ENCODE results near the gene ITLN1.
"Not testable (repeated sequence)": the region's sequence is repeated elsewhere in the genome, so short reads cannot be mapped to it uniquely, and the experiment has no call there.

Gene ITLN1

DNA sequence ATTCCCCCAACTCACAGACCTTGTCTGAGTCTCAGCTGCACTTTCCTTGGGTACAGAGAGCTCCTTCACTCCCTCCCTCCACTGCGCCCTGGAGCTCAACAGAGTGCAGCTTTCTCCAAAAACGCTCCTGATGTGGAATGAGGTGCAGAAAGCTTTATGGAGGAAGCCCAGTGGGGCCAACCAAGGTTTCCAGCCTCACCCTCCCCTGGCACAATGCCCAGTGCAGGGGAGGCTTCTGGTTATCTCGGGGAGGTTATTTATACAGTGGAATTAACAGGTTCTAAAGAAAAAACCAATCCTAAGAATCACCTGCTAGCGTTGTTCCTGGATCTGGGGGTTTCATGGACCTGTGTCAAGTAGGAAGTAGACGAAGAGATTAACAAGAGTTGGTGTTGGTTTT is at the start of gene ITLN1:
TSS of gene ITLN1 (minus strand) at position 139 of the 400 bp plus-strand sequence. CDS start 303 bp downstream, outside the sequence.
- no peak for DNase-seq (ENCODE audit: low spot score)

DNA sequence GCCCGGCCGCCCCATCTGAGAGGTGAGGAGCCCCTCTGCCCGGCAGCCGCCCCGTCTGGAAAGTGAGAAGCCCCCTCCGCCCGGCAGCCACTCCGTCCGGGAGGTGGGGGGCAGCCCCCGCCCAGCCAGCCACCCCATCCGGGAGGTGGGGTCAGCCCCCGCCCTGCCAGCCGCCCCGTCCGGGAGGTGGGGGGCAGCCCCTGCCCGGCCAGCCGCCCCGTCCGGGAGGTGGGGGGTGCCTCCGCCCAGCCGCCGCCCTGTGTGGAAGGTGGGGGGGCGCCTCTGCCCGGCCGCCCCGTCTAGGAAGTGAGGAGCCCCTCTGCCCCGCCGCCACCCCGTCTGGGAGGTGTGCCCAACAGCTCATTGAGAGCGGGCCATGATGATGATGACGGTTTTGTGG is 48.3 kb upstream of the ITLN1 start:
- not testable (repeated sequence) for DNase-seq (ENCODE audit: low spot score)

DNA sequence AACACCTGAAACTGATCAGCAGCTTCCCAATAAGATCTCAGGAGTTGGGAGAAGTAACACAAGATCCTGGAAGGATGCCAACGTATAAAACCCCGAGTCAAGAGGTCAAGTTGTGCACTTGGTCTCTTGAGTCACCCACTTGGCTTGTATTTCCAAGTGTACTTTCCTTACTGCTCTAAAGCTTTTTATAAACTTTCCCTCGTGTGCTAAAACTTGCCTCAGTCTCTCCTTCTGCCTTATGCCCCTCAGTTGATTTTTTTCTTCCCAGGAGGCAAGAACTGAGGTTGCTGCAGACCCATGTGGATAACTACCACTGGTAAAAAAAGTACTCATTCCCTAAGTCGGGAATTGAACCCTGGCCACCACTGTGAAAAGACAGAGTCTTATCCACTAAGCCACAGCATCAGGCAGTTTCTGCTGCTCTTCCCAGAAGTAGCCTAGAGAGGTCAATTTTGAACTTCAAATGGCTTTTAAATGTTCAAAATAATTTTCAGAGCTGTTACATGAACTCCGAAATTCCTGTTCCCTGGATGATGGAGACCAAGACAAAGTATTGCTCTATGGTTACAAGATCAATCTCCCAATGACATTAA is 40.8 kb upstream of the ITLN1 start:
- no peak for DNase-seq (ENCODE audit: low spot score)

DNA sequence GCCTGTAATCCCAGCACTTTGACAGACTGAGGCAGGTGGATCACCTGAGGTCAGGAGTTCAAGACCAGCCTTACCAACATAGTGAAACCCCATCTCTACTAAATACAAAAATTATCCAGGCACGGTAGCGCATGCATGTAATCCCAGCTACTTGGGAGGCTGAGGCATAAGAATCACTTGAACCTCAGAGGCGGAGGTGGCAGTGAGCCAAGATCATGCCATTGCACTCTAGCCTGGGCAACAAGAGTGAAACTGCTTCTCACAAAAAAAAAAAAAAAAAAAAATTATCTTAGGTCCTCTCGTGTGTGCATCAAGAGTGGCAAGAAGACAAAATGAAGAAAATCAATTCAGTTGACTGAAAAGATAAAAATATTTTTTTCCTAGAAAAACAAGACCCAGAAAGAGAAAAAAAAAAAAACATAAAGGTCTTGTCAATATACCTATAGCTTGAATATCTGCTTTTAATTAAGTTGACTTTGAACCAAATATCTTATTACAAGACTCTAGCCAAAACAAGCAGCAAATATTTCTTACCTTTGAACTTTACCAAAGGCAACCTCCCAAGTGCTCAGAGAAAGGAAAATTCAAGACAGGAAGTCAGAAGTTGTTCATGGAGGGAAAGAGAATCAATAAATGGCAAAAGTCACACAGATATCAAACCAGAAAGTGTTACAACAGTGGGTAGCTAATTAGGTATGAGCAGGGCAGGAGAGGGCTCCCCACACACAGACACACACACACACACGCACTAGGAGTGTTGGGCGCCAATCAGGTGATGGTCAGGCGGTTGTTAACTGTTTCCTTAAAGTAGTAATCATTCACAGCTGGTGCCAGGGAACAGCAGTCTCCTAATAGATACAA is 40.0 kb upstream of the ITLN1 start:
- DNase-seq (ENCODE audit: low spot score), result no peak

DNA sequence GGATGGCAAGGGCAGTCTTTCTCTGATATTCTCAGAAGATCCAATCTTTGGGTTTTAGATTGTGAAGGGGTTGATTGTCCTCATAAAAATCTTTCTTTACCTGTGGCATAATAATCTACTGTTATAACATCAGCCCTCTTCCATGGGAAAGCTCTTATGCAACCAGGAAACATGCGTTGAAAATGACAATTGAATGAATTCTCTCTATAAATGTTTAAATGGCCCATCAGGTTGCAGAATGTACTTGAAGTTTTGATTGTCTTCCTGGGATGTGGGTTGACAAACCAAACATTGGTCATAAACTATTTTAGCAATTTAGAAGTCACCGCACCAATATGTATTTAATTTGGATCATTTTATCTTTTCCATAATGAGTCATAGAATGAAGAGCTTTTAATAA is 31.7 kb upstream of the ITLN1 start:
- DNase-seq (ENCODE audit: low spot score), result no peak

DNA sequence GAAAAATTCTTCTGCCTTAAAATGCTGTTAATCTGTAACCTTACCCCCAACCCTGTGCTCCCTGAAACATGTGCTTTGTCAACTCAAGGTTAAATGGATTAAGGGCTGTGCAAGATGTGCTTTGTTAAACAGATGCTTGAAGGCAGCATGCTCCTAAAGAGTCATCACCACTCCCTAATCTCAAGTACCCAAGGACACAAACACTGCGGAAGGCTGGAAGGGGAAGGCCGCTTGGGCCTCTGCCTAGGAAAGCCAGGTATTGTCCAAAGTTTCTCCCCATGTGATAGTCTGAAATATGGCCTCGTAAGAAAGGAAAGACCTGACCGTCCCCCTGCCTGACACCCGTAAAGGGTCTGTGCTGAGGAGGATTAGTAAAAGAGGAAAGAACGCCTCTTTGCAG is 28.2 kb upstream of the ITLN1 start:
- DNase-seq (ENCODE audit: low spot score), result not testable (repeated sequence)

DNA sequence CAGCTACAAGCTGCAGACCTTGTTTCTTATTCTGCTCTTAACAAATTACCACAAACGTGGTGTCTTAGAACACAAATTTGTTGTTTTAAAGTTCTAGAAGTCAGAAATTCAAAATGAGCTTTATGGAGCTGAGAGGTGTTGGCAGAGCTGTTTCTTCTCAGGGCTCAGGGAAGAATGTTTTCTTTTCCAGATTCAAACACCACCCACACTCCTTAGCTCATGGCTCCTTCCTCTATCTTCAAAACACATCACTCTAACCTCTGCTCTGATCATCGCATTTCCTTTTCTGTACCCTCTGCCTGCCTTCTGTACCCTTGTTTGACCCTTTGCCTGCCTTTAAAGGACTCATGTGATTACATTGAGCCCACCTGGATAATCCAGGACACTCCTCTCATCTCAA is 26.9 kb upstream of the ITLN1 start:
- no peak for DNase-seq (ENCODE audit: low spot score)

DNA sequence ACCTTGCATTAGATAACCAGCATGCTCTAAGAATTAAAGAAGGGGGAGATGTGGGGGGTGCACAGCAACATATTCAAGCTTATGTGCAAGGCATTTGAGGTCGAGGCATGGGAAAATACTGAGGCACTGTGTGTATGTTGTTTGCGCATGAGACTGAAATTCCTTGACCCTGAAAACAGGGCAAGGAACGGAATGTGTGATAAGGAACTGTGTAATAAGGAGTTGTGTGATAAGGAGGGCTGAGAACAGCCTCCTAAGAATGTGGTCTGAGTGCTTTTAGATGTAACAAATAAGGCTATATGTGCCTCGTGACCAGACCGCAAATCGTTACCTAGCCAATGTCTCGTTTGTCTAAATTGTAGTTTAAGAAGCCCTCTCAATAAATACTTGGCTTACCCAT is 26.5 kb upstream of the ITLN1 start:
- no peak for DNase-seq (ENCODE audit: low spot score)

DNA sequence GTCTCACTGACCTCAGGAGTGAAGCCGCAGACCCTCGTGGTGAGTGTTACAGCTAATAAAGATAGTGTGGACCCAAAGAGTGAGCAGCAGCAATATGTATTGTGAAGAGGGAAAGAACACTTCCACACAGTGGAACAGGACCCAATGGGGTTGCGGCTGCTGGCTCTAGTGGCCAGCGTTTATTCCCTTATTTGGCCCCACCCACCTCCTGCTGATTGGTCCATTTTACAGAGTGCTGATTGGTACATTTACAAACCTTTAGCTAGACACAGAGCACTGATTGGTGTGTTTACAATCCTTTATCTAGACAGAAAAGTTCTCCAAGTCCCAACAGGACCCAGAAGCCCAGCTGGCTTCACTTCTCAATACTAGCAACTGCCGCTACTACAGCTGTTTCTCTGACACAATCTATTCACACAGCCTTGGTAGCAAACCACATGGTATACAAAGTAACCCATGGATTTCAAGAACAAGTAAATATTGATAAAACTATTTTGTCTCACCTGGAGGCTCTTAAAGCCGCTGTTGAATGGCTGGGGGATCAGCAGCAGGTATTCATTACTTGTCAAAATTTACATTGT is 25.3 kb upstream of the ITLN1 start:
- no peak for DNase-seq (ENCODE audit: low spot score)

DNA sequence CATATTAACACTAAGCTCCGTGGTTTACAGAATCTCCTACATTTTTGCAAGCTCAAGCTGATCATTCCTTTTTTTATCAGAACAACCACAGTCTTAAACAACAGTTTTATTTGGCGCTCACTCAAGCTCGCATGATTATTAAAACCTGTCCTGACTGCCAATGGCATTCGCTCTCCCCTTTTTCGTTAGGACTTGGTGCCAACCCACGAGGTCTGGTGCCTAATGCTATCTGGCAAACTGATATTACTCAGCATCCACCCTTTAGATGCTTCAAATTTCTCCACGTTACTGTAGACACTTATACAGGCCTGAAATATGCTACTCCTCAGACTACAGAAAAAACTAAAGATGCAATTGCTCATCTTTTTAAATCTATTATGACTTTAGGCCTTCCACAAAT is 23.0 kb upstream of the ITLN1 start:
- DNase-seq (ENCODE audit: low spot score), result no peak

DNA sequence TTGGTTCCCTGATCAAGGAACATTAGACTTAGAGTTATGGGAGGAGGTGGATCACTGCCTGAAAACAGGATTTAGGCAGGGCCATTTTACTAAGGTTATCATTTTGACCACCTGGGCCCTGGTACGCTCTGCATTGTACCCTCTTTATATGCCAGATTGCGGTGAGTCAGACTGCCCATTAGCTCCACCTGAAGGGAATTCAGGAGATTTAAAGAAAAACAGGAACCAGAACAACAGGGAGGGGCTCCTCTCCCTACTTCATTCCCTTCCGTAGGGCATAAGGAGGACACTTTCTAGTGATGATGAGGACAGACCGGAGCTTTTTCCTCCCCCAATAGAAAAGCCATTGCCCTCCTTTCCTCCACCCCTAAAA is 20.6 kb upstream of the ITLN1 start:
- no peak for DNase-seq (ENCODE audit: low spot score)

DNA sequence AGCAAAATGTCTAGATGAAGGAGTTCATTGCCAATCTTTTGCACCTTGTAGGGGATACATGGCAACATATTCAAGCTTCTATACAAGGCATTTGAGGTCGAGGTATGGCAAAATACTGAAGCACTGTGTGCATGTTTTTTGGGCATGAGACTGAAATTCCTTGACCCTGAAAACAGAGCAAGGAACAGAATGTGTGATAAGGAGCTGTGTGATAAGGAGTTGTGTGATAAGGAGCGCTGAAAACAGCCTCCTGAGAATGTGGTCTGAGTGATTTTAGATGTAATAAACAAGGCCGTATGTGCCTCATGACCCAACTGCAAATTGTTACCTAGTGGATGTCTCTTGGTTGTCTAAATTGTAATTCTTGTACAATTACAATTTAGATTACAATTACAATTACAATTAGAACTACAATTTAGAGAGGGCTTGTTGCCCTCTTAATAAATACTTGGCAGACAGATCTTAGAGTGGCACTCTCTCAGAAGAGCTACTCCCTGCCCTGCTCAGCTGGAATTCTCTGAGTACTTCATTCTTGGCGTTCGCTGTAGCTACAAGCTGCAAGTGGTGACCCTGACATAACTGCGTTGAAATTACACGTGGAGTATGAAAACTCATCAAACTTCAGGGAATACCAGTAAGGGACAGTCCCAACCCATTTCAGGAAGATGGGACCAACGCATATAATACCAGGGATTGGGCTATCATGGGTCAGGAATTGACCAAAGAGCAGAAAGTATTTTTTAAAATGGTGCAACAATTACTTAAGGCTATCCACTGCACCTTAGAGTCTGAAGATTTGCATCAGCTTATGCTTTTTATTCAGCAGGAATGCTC is 20.0 kb upstream of the ITLN1 start:
- no peak for DNase-seq (ENCODE audit: low spot score)

DNA sequence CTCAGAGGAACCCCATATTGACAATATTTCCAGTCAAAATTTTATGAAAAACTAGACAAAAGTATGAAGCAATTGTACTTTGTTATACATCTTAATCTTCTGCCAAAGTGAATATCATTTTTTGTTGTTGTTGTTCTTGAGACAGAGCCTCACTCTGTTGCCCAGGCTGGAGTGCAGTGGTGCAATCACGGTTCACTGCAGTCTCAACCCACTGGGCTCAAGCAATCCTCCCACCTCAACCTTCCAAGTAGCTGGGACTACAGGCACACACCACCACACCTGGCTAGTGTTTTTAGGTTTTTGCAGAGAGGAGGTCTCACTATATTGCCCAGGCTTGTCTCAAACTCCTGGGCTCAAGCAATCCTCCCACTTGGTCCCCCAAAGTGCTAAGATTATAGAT is 17.3 kb upstream of the ITLN1 start:
- DNase-seq (ENCODE audit: low spot score), result not testable (repeated sequence)

DNA sequence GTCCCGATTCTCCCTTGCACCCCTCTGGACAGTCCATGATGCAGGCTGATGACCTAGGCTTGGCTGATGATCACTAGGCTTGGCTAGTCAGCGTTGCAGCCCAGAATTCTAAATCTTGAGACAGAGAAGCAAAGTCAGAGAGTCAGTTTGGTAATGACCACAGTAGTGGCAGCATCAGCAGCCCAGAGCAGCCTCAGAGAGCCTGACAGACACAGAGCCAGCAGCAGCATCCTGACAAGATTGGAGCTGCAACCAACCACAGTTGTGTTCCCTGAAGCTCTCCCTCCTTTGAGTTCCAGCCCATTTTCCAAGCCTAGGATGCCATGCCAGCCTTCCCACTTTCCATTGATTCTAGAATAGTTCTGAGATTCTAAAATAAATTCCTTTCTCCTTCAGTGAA is 16.8 kb upstream of the ITLN1 start:
- DNase-seq (ENCODE audit: low spot score), result no peak

DNA sequence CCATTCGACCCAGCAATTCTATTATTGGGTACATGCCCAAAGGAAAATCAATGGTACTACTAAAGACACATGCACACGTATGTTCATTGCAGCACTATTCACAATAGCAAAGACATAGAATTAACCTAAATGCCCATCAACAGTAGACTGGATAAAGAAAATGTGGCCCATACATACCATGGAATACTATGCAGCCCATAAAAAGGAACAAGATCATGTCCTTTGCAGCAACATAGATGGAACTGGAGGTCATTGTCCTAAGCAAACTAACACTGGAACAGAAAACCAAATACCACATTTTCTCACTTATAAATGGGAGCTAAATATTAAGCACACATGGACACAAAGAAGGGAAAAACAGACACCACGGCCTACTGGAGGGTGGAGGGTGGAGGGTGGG is 15.7 kb upstream of the ITLN1 start:
- DNase-seq (ENCODE audit: low spot score), result not testable (repeated sequence)

DNA sequence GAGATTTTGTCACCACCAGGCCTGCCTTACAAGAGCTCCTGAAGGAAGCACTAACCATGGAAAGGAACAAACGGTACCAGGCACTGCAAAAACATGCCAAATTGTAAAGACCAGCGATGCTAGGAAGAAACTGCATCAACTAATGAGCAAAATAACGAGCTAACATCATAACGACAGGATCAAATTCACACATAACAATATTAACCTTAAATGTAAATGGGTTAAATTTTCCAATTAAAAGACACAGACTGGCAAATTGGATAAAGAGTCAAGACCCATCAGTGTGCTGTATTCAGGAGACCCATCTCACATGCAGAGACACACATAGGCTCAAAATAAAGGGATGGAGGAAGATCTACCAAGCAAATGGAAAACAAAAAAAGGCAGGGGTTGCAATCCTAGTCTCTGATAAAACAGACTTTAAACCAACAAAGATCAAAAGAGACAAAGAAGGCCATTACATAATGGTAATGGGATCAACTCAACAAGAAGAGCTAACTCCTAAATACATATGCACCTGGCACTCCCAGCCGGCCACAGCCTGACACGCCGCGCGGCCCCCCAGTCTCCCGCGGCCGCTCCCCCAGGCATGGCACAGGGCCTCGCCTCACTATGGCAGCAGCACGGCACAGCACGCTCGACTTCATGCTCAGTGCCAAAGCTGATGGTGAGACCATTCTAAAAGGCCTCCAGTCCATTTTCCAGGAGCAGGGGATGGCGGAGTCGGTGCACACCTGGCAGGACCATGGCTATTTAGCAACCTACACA is 9.6 kb upstream of the ITLN1 start:
- DNase-seq (ENCODE audit: low spot score), result not testable (repeated sequence)

DNA sequence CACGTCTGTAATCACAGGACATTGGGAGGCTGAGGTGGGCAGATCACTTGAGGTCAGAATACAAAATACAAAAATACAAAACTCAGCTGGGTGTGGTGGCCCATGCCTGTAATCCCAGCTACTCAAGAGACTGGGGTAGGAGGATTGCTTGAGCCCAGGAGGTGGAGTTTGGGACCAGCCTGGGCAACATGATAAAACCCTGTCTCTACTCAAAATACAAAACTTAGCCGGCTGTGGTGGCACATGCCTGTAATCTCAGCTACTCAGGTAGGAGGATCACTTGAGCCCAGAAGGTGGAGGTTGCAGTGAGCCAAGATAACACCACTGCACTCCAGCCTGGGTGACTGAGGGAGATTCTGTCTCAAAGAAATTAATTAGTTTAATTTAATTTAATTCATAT is 6.5 kb upstream of the ITLN1 start:
- no peak for DNase-seq (ENCODE audit: low spot score)

DNA sequence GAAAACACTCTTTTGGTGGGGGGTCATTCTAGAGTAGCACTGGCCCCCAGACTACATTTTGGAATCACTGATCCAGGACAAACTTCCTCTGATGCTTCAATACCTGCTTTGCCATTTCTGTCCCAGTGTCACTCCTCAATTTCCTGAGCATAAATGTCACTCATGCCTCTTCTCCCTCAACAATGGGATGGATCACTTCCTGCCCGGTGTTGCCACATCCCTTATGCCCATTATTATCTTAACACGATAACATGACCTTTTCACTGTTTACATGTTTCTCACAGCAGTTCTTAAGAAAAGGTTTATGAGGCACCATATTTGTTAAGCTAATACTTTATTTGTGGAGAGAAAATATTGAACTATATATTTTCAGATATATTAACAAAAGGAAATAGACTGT is 3.9 kb upstream of the ITLN1 start:
- no peak for DNase-seq (ENCODE audit: low spot score)

DNA sequence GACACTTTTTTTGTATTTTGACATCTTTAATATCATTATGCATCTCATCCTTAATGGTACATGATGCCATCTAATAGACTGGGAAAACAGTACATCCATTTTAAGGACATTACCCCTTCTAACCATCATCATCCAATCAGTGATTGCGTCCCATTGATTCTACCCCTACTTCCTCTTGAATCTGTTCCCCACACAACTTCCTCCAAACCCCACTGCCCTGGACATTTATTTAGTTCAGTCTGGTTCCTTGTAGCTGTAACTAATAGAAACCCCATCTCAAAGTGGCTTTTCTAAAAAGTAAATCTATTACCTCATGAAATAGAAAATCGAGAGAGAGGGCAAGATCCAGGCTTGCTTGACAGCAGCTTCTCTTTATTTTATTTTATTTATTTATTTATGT is 2.1 kb upstream of the ITLN1 start:
- DNase-seq (ENCODE audit: low spot score), result no peak

DNA sequence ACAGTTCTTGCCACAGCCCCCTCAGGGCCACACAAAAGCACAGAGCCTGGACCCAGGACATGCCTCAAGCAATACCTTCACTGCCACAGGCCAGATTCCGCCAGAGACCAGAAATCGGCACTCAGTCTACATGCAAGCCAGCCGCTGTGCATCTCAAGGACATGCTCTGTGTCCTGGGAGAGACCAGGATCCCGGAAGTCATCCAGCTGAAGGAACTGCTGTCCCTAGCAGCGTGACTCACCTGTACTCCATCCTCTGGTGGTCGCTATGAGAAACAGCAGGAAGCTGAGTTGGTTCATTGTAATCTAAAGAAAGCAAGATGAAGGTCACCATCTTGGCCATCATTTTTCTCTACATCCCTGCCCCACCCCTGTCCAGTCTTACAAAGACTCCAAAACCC is 401 bp downstream of the ITLN1 start:
- no peak for DNase-seq (ENCODE audit: low spot score)

DNA sequence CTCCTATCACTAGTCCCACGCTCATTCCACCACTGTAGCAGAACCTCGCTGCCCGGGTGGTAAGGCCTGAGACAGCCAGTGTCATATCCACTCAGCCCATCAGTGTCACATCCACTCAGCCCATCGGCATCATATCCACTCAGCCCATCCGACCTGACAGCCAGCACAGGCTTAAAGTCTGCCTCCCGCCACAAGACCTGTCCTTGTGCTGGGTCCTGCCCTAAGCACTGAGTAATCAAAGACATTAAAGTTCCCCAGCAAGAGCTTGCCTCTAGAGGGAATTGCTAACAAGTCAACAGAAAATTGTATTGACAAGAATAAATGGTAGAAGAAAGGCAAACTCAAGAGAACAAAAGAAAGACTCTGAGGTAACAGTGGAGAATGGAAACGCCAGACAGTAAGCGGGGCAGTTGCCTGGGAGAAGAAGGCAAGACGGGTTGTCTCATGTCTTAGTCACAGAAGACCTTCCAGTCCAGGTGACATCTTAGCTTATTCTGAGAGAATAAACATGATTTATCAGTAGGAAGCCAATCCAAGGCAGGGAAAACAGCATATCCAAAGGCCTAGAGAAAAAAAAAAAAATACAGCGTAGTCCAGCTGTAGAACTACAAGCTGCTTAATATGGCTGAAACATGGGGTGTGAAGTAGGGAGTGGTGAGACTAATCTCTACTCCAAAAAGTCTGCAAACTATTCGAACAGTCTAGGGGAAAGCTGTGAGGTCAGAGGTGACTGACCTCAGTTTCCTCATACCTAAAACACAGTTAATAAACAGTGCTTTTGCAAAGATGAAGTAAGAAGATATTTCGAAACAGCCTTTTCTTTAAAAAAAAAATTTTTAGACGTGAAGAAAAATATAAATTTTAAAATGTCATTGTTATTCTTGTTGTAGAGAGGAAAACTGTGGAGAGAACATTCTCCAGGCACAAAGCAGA is 1.1 kb downstream of the ITLN1 start:
- no peak for DNase-seq (ENCODE audit: low spot score)
